Thyroid gland (tissue), 4 donors: ENCODE measurements around the gene CATSPER4. TPM values are rescaled to one million over a fixed set of nuclear protein-coding genes. Genes with fewer than 3 reads are reported as not detected.

ENCODE experiments used
- DNase-seq, 2 donors: peaks; one replicate each; pipeline ENCODE4 v3.0.0-alpha.2; 2019
- H3K27ac ChIP-seq, 3 donors: fragments of 200-600 bp; sonication (generic); 1 replicate in 2 of 3; 2 replicates in 1 of 3; pipeline ENCODE4 v1.5.1; 2016 to 2019; ENCODE audit warnings: mild to moderate bottlenecking in 1 of 3, moderate library complexity in 1 of 3
- H3K27me3 ChIP-seq: fragments of 200-600 bp; sonication (generic); one replicate; pipeline ENCODE4 v1.5.1; 2019
- H3K36me3 ChIP-seq, 2 donors: fragments of 200-600 bp; sonication (generic); one replicate each; pipeline ENCODE4 v1.5.1; 2016 to 2019
- H3K4me1 ChIP-seq, 2 donors: fragments of 200-600 bp; sonication (generic); one replicate each; pipeline ENCODE4 v1.5.1; 2017 to 2019
- H3K4me3 ChIP-seq, 3 donors: fragments of 200-600 bp; sonication (generic); replicated peaks in 1 of 3; 1 replicate in 2 of 3; 2 replicates in 1 of 3; pipeline ENCODE4 v1.5.1; 2016; ENCODE audit warnings: mild to moderate bottlenecking in 1 of 3
- H3K9me3 ChIP-seq: fragments of 200-600 bp; sonication (generic); one replicate; pipeline ENCODE4 v1.5.1; 2017
- CTCF ChIP-seq, 6 experiments: fragments of 200-600 bp in 3 of 6; fragments of 450-650 bp in 3 of 6; sonication (generic) in 3 of 6; IDR thresholded peaks; one replicate each; pipeline ENCODE4 v1.5.1; 2016 to 2019; ENCODE audit warnings: antibody characterized with exemption in 6 of 6, mild to moderate bottlenecking in 2 of 6, inconsistent platforms in 1 of 6, moderate library complexity in 1 of 6
- POLR2A ChIP-seq, 2 donors: fragments of 450-650 bp; IDR thresholded peaks; one replicate each; pipeline ENCODE4 v1.6.1; 2017; ENCODE audit warnings: antibody characterized with exemption in 2 of 2, mild to moderate bottlenecking in 2 of 2, moderate library complexity in 1 of 2
- WGBS, 2 donors: methylation state at CpG; one replicate each; pipeline ENCODE4 v1.1.5; 2017; 5-methylcytosine and 5-hydroxymethylcytosine counted together
- intact Hi-C: fragments of 100-400 bp; cut with DNase I; formaldehyde crosslinking; loops from one replicate; pipeline ENCODE4 v1.15.1; 2023
- total RNA-seq, 4 donors: library from RNA; depleted of rRNA; stranded (reverse); fragments of >200 nt; gene quantifications; one replicate each; pipeline ENCODE4 v1.2.3, GENCODE V29; 2016

The CATSPER4 gene
- not detected for total RNA-seq

- Histone ChIP-seq H3K27me3 (no peaks in the 10 kb centered on the region), H3K4me3 (no peak within 1 kb of the TSS), H3K36me3 (peaks cover 5 to 8% of the 10 kb centered on the region in 2 donors), H3K9me3 (no peaks in the 10 kb centered on the region), H3K4me1 (no peaks in the 10 kb centered on the region), H3K27ac (no peak within 1 kb of the TSS)
- TF ChIP-seq POLR2A (IDR thresholded peaks at IDR 0.05) (no peak), CTCF (IDR thresholded peaks at IDR 0.05) (peak in 4 of 6 experiments; percentile 27 to 53 (median 38))
- WGBS, 2 donors: 40 to 52% methylated on average over 15 of the region's 16 CpGs
- intact Hi-C loops: no loop called here
- peak; percentile 64 to 65 for DNase-seq
Observed at GRCh38 chr1:26190373-26190987, at the start of gene CATSPER4. TSS of gene CATSPER4 (plus strand) at chr1:26190602. CDS start at chr1:26190628, 26 bp downstream.

- peaks cover 23 to 25% of the 10 kb centered on the region in 2 donors for H3K4me1 ChIP-seq
- intact Hi-C loops: loop anchor here (10.0 kb wide), 1 partner anchor 107 kb away; no protein-coding TSS in a partner anchor
- no peak overlapping the region for H3K27ac ChIP-seq
- no peak overlapping the region for H3K4me3 ChIP-seq
- H3K36me3 ChIP-seq: no peaks in the 10 kb centered on the region
- no peaks in the 10 kb centered on the region for H3K27me3 ChIP-seq
- no peaks in the 10 kb centered on the region for H3K9me3 ChIP-seq
- TF ChIP-seq POLR2A (IDR thresholded peaks at IDR 0.05) (no peak), CTCF (IDR thresholded peaks at IDR 0.05) (no peak)
- no peak for DNase-seq
- WGBS, 2 donors: 89 to 92% methylated on average over 8 of the region's 8 CpGs
Observed at GRCh38 chr1:26142159-26142558, 48.2 kb upstream of the CATSPER4 start.

GRCh38 chr1:26145041-26145959, 45.1 kb upstream of the CATSPER4 start:
- TF ChIP-seq CTCF (IDR thresholded peaks at IDR 0.05): peak; percentile 39 to 86 (median 72)
- TF ChIP-seq POLR2A (IDR thresholded peaks at IDR 0.05): no peak
- Histone ChIP-seq H3K9me3 (no peaks in the 10 kb centered on the region), H3K36me3 (no peaks in the 10 kb centered on the region), H3K4me3 (no peak overlapping the region), H3K4me1 (peaks cover 4 to 6% of the 10 kb centered on the region in 2 donors), H3K27me3 (no peaks in the 10 kb centered on the region), H3K27ac (no peak overlapping the region)
- peak; percentile 88 to 89 for DNase-seq
- 26 to 28% methylated on average over 12 to 19 of the region's 19 CpGs for WGBS, 2 donors
- intact Hi-C loops: loop anchor here (2.0 to 10.0 kb wide), 2 partner anchors 40 to 110 kb away; no protein-coding TSS in a partner anchor

GRCh38 chr1:26145960-26146294, 44.5 kb upstream of the CATSPER4 start:
- Histone ChIP-seq H3K27ac (no peak overlapping the region), H3K9me3 (no peaks in the 10 kb centered on the region), H3K4me1 (no peaks in the 10 kb centered on the region), H3K27me3 (no peaks in the 10 kb centered on the region), H3K4me3 (no peak overlapping the region), H3K36me3 (no peaks in the 10 kb centered on the region)
- 35 to 53% methylated on average over 6 of the region's 6 CpGs for WGBS, 2 donors
- TF ChIP-seq POLR2A (IDR thresholded peaks at IDR 0.05) (no peak), CTCF (IDR thresholded peaks at IDR 0.05) (no peak)
- DNase-seq: no peak
- intact Hi-C loops: loop anchor here (2.0 to 10.0 kb wide), 2 partner anchors 41 to 111 kb away; no protein-coding TSS in a partner anchor

- no peak overlapping the region for H3K4me3 ChIP-seq
- TF ChIP-seq POLR2A (IDR thresholded peaks at IDR 0.05): no peak
- TF ChIP-seq CTCF (IDR thresholded peaks at IDR 0.05): no peak
- H3K4me1 ChIP-seq: no peaks in the 10 kb centered on the region
- no peaks in the 10 kb centered on the region for H3K27me3 ChIP-seq
- no peak for DNase-seq
- no peak overlapping the region for H3K27ac ChIP-seq
- H3K9me3 ChIP-seq: no peaks in the 10 kb centered on the region
- H3K36me3 ChIP-seq: no peaks in the 10 kb centered on the region
- intact Hi-C loops: loop anchor here (10.0 kb wide), 1 partner anchor 114 kb away; no protein-coding TSS in a partner anchor
Observed at GRCh38 chr1:26148887-26149286, 41.5 kb upstream of the CATSPER4 start.
